Thyroid gland (tissue), 4 donors: ENCODE results near the gene IL4R.

Experiments used
- CTCF ChIP-seq, 6 experiments: fragments of 200-600 bp in 3 of 6; fragments of 450-650 bp in 3 of 6; sonication (generic) in 3 of 6; IDR thresholded peaks; one replicate each; pipeline ENCODE4 v1.5.1; 2016 to 2019; ENCODE audit warnings: antibody characterized with exemption in 6 of 6, mild to moderate bottlenecking in 2 of 6, inconsistent platforms in 1 of 6, moderate library complexity in 1 of 6
- POLR2A ChIP-seq, 2 donors: fragments of 450-650 bp; IDR thresholded peaks; one replicate each; pipeline ENCODE4 v1.6.1; 2017; ENCODE audit warnings: antibody characterized with exemption in 2 of 2, mild to moderate bottlenecking in 2 of 2, moderate library complexity in 1 of 2

GRCh38 chr16:27298132-27298531, 15.6 kb upstream of the IL4R start:
- no peak for TF ChIP-seq CTCF (IDR thresholded peaks at IDR 0.05)
- no peak for TF ChIP-seq POLR2A (IDR thresholded peaks at IDR 0.05)
